GM10847 (cell line): Measurements from ENCODE around the gene AMACR.

Experiments
- POLR2A ChIP-seq: IDR thresholded peaks from 2 replicates; pipeline ENCODE4 v1.6.1; 2011; ENCODE audit not compliant: insufficient read length; ENCODE audit errors: extremely low read depth

Gene AMACR

GRCh38 chr5:34007621-34008600, at the start of gene AMACR:
Gene AMACR (minus strand): TSS chr5:34008050. CDS start chr5:34008019, 31 bp downstream.
- peak; percentile 85 for TF ChIP-seq POLR2A

- no peak for TF ChIP-seq POLR2A
Observed at GRCh38 chr5:34057569-34057968, 49.7 kb upstream of the AMACR start.

GRCh38 chr5:34057118-34057517, 49.3 kb upstream of the AMACR start:
- no peak for TF ChIP-seq POLR2A

GRCh38 chr5:34055667-34056066, 47.8 kb upstream of the AMACR start:
- no peak for TF ChIP-seq POLR2A

- TF ChIP-seq POLR2A, result no peak
Observed at GRCh38 chr5:34054400-34054729, 46.5 kb upstream of the AMACR start.

- TF ChIP-seq POLR2A, result no peak
Observed at GRCh38 chr5:34053571-34054399, 45.9 kb upstream of the AMACR start.

- no peak for TF ChIP-seq POLR2A
Observed at GRCh38 chr5:34053133-34053532, 45.3 kb upstream of the AMACR start.

GRCh38 chr5:34051374-34051980, 43.6 kb upstream of the AMACR start:
- no peak for TF ChIP-seq POLR2A

- no peak for TF ChIP-seq POLR2A
Observed at GRCh38 chr5:34047774-34048572, 40.1 kb upstream of the AMACR start.

- no peak for TF ChIP-seq POLR2A
Observed at GRCh38 chr5:34047143-34047542, 39.3 kb upstream of the AMACR start.

GRCh38 chr5:34045996-34046395, 38.1 kb upstream of the AMACR start:
- no peak for TF ChIP-seq POLR2A

- TF ChIP-seq POLR2A, result no peak
Observed at GRCh38 chr5:34045023-34045422, 37.2 kb upstream of the AMACR start.

- no peak for TF ChIP-seq POLR2A
Observed at GRCh38 chr5:34043099-34043876, 35.4 kb upstream of the AMACR start, which contains the start of gene C1QTNF3. Gene C1QTNF3 (minus strand): TSS chr5:34043213. CDS start chr5:34043125, 88 bp downstream.

GRCh38 chr5:34042321-34042720, 34.5 kb upstream of the AMACR start:
- TF ChIP-seq POLR2A, result no peak
